Stomach smooth muscle (tissue), 2 donors: ENCODE data around the gene SLC9A9.

Experiments
- H3K27ac ChIP-seq: one replicate; pipeline ENCODE4 v1.7.0; 2013; ENCODE audit warnings: mild to moderate bottlenecking, low read length, inconsistent platforms
- H3K27me3 ChIP-seq, 2 donors: one replicate each; pipeline ENCODE4 v1.7.0; 2013; ENCODE audit warnings: low read length in 2 of 2; ENCODE audit not compliant: insufficient read depth in 2 of 2, control insufficient read depth in 1 of 2
- H3K36me3 ChIP-seq, 2 donors: one replicate each; pipeline ENCODE4 v1.7.0; 2013; ENCODE audit warnings: low read length in 2 of 2; ENCODE audit not compliant: control insufficient read depth in 2 of 2, insufficient read depth in 2 of 2
- H3K4me1 ChIP-seq: one replicate; pipeline ENCODE4 v1.7.0; 2013; ENCODE audit warnings: low read length; ENCODE audit not compliant: control insufficient read depth, insufficient read depth
- H3K4me3 ChIP-seq, 2 donors: one replicate each; pipeline ENCODE4 v1.7.0; 2013; ENCODE audit warnings: low read length in 2 of 2
- H3K9ac ChIP-seq, 2 donors: one replicate each; pipeline ENCODE4 v1.7.0; 2013; ENCODE audit warnings: low read length in 2 of 2, mild to moderate bottlenecking in 1 of 2
- H3K9me3 ChIP-seq, 2 donors: one replicate each; pipeline ENCODE4 v1.7.0; 2013; ENCODE audit warnings: low read length in 2 of 2; ENCODE audit not compliant: control insufficient read depth in 2 of 2
- donor health status: healthy.
- donor health status: Pancreatic carcinoma.

SLC9A9 gene

GRCh38 chr3:143349455-143349854, 498.8 kb downstream of the SLC9A9 start:
- Histone ChIP-seq H3K9ac (no peak overlapping the region), H3K4me1 (no peaks in the 10 kb centered on the region), H3K36me3 (no peaks in the 10 kb centered on the region), H3K9me3 (no peaks in the 10 kb centered on the region), H3K27me3 (no peaks in the 10 kb centered on the region), H3K4me3 (no peak overlapping the region), H3K27ac (no peak overlapping the region)

GRCh38 chr3:143348486-143349327, 499.6 kb downstream of the SLC9A9 start:
- Histone ChIP-seq H3K27ac (no peak overlapping the region), H3K9me3 (no peaks in the 10 kb centered on the region), H3K4me3 (no peak overlapping the region), H3K9ac (no peak overlapping the region), H3K27me3 (no peaks in the 10 kb centered on the region), H3K4me1 (no peaks in the 10 kb centered on the region), H3K36me3 (no peaks in the 10 kb centered on the region)

- H3K4me3 ChIP-seq = no peak overlapping the region
- H3K36me3 ChIP-seq = no peaks in the 10 kb centered on the region
- H3K27me3 ChIP-seq = no peaks in the 10 kb centered on the region
- H3K9ac ChIP-seq = no peak overlapping the region
- no peak overlapping the region for H3K27ac ChIP-seq
- H3K4me1 ChIP-seq = no peaks in the 10 kb centered on the region
- H3K9me3 ChIP-seq = no peaks in the 10 kb centered on the region
Observed at GRCh38 chr3:143344516-143345165, 503.6 kb downstream of the SLC9A9 start.

GRCh38 chr3:143343944-143344343, 504.3 kb downstream of the SLC9A9 start:
- Histone ChIP-seq H3K9ac (no peak overlapping the region), H3K9me3 (no peaks in the 10 kb centered on the region), H3K4me1 (no peaks in the 10 kb centered on the region), H3K27me3 (no peaks in the 10 kb centered on the region), H3K27ac (no peak overlapping the region), H3K4me3 (no peak overlapping the region), H3K36me3 (no peaks in the 10 kb centered on the region)

DNA sequence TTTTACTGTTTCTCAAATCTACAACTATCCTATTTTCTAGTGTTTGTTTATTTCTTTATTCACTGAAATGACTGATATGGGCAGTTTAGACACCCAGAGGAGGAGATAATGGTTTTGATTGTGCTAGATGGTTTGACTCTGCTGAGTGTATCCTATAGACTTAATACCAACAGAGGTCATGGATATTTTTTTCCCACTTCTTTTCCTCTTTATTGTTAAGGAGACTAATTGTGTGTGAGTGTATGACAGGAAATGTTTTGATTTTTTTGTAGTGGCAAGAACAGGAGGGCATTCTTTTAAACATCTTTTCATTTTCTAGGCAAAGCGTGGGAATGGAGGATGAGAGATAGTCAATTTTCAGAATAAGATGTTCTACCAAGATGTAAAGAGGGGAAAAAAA, 505.2 kb downstream of the SLC9A9 start:
- H3K9me3 ChIP-seq = no peaks in the 10 kb centered on the region
- no peak overlapping the region for H3K27ac ChIP-seq
- H3K4me3 ChIP-seq = no peak overlapping the region
- no peaks in the 10 kb centered on the region for H3K36me3 ChIP-seq
- H3K9ac ChIP-seq = no peak overlapping the region
- H3K27me3 ChIP-seq = no peaks in the 10 kb centered on the region
- no peaks in the 10 kb centered on the region for H3K4me1 ChIP-seq

DNA sequence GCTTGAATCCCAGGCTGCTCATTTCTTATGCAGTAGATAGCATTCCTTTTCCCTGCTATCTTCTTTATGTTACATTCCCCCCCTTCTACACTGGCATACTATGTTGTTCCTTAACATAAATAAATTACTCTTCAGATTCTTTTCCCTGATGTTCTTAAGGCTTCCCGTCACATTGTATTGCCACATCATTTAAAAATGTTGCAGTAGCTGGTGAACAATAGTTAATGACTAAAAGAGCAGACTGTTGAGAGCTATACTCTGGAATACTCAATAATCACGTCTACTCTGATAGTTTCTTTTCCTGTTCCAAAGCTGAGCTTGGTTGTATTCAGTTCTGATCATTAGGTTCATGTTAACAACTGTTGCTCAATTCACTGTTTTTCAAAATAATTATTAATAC, 508.8 kb downstream of the SLC9A9 start:
- Histone ChIP-seq H3K36me3 (no peaks in the 10 kb centered on the region), H3K9me3 (no peaks in the 10 kb centered on the region), H3K27me3 (no peaks in the 10 kb centered on the region), H3K27ac (no peak overlapping the region), H3K4me3 (no peak overlapping the region), H3K9ac (no peak overlapping the region), H3K4me1 (no peaks in the 10 kb centered on the region)

GRCh38 chr3:143337387-143337786, 510.9 kb downstream of the SLC9A9 start:
- Histone ChIP-seq H3K9ac (no peak overlapping the region), H3K36me3 (no peaks in the 10 kb centered on the region), H3K4me1 (no peaks in the 10 kb centered on the region), H3K27me3 (no peaks in the 10 kb centered on the region), H3K27ac (no peak overlapping the region), H3K9me3 (no peaks in the 10 kb centered on the region), H3K4me3 (no peak overlapping the region)

DNA sequence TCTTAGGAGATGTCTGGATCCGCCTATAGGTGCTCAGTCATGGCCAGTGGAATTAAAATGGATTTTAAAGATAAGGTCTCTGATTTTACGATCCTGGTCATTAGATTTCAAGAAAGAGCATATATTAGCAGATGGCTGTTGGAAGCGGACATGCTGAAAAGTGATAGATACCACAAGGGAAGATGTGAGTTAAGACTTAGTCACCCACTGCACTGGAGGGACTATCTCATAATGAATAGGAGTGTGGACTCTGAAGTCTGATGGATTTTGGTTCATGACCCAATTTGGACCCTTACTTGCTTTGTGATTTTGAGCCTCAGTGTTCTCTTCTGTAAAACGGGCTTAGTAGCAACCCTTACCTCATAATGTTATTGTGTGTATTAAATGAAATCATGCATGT, 514.0 kb downstream of the SLC9A9 start:
- Histone ChIP-seq H3K4me1 (no peaks in the 10 kb centered on the region), H3K9ac (no peak overlapping the region), H3K27me3 (no peaks in the 10 kb centered on the region), H3K36me3 (no peaks in the 10 kb centered on the region), H3K27ac (no peak overlapping the region), H3K4me3 (no peak overlapping the region), H3K9me3 (no peaks in the 10 kb centered on the region)

GRCh38 chr3:143333367-143333766, 514.9 kb downstream of the SLC9A9 start:
- Histone ChIP-seq H3K9ac (no peak overlapping the region), H3K27ac (no peak overlapping the region), H3K9me3 (no peaks in the 10 kb centered on the region), H3K4me3 (no peak overlapping the region), H3K27me3 (no peaks in the 10 kb centered on the region), H3K36me3 (no peaks in the 10 kb centered on the region), H3K4me1 (no peaks in the 10 kb centered on the region)

DNA sequence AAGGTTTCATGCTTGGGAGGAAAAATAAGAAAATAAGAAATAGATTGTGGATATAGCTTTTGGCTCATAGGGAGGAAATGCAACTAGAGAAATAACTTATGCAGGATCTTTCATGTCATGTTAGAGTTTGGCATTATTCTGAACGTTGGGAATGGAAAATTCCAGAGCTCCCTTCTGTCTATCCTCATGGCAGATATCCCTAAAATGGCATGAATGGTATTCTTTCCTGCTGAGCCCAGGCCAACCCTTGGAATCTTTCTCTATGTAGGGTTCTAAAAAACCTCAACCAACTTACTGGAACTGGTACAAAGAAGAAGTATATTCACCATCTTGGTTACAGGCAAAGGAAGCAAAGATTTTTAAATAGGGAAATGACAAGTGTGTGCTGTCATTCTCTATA, 516.2 kb downstream of the SLC9A9 start:
- no peaks in the 10 kb centered on the region for H3K4me1 ChIP-seq
- no peaks in the 10 kb centered on the region for H3K36me3 ChIP-seq

GRCh38 chr3:143331350-143331749, 516.9 kb downstream of the SLC9A9 start:
- H3K9ac ChIP-seq = no peak overlapping the region
- H3K27ac ChIP-seq = no peak overlapping the region
- H3K9me3 ChIP-seq = no peaks in the 10 kb centered on the region
- no peaks in the 10 kb centered on the region for H3K4me1 ChIP-seq
- H3K4me3 ChIP-seq = no peak overlapping the region
- no peaks in the 10 kb centered on the region for H3K27me3 ChIP-seq
- no peaks in the 10 kb centered on the region for H3K36me3 ChIP-seq

More for the DNA sequence above, 516.2 kb downstream of the SLC9A9 start:
- Histone ChIP-seq H3K9me3 (no peaks in the 10 kb centered on the region), H3K9ac (no peak overlapping the region), H3K27me3 (no peaks in the 10 kb centered on the region), H3K4me3 (no peak overlapping the region), H3K27ac (no peak overlapping the region)
